K562 (cell line): Measurements from ENCODE around the gene PCNX2. TPM values are rescaled to one million over a fixed set of nuclear protein-coding genes. Genes with fewer than 3 reads are reported as not detected.

Experiments
- CCNT2 ChIP-seq: IDR thresholded peaks from 2 replicates; pipeline ENCODE4 v1.6.1; 2011; ENCODE audit warnings: borderline replicate concordance, low read depth, mild to moderate bottlenecking, moderate library complexity, mixed read lengths, low read length; ENCODE audit not compliant: insufficient read length; ENCODE audit errors: extremely low read depth
- HLTF ChIP-seq: fragments of 450-650 bp; IDR thresholded peaks from 2 replicates; pipeline ENCODE4 v1.6.1; 2016
- HMGN3 ChIP-seq: IDR thresholded peaks from 2 replicates; pipeline ENCODE4 v1.6.1; 2011; ENCODE audit warnings: borderline replicate concordance, low read depth, mild to moderate bottlenecking, mixed read lengths, low read length; ENCODE audit not compliant: insufficient read length; ENCODE audit errors: extremely low read depth
- ILK ChIP-seq: fragments of 450-650 bp; IDR thresholded peaks from 2 replicates; pipeline ENCODE4 v1.6.1; 2016; ENCODE audit warnings: missing genetic modification characterization, low read depth, mild to moderate bottlenecking, missing compliant biosample characterization, moderate library complexity, borderline replicate concordance
- L3MBTL2 ChIP-seq: fragments of 450-650 bp; IDR thresholded peaks from 2 replicates; pipeline ENCODE4 v1.6.1; 2016; ENCODE audit warnings: mild to moderate bottlenecking, moderate library complexity
- NFE2 ChIP-seq: IDR thresholded peaks from 2 replicates; pipeline ENCODE4 v1.6.1; 2014; ENCODE audit warnings: antibody characterized with exemption, low read depth
- PHB2 ChIP-seq: fragments of 450-650 bp; IDR thresholded peaks from 2 replicates; pipeline ENCODE4 v1.6.1; 2017; ENCODE audit warnings: low read depth
- ZNF76 ChIP-seq: fragments of 250-450 bp; sonication (Bioruptor Pico); IDR thresholded peaks from 2 replicates; pipeline ENCODE4 v1.4.0; 2020; ENCODE audit warnings: mild to moderate bottlenecking, moderate library complexity, borderline replicate concordance
- polyA plus RNA-seq, 8 experiments: library from polyadenylated mRNA; depleted of rRNA in 4 of 8; stranded (reverse) in 5 of 8; unstranded in 3 of 8; fragments of >200 nt; fragmentation: Nextera tagmentation in 2 of 8; fragmentation: Illumina TruSeq in 1 of 8; extraction: Ambion mirVana in 2 of 8; extraction: Trizol in 1 of 8; gene quantifications; 2 replicates each; pipeline versions ENCODE4 v1.2.1 to v1.2.3, GENCODE V29; 2011 to 2014; ENCODE audit warnings: inconsistent platforms in 1 of 8, missing spikeins in 1 of 8
- total RNA-seq, 7 experiments: library from RNA; depleted of rRNA in 6 of 7; stranded (reverse); fragments of >200 nt in 6 of 7; fragmentation: Illumina TruSeq in 2 of 7; extraction: Trizol in 2 of 7; gene quantifications; 2 replicates each; pipeline versions ENCODE4 v1.2.1 to v1.2.3, GENCODE V29; 2011 to 2021; ENCODE audit warnings: low replicate concordance in 1 of 7
- TF ChIP-seq, protein P1 (sequence below): fragments of 450-650 bp; conservative IDR thresholded peaks from 2 replicates; pipeline ENCODE4 v1.6.1; 2016; ENCODE audit warnings: missing genetic modification characterization, low read depth, mild to moderate bottlenecking, control low read depth, missing compliant biosample characterization

PCNX2 gene
- total and polyA plus RNA-seq, 9 of the 15 experiments (the other 6 are each of a cell fraction or from before 2014, with no cell fraction given): 0.07 to 0.33 TPM; not detected in 7

DNA sequence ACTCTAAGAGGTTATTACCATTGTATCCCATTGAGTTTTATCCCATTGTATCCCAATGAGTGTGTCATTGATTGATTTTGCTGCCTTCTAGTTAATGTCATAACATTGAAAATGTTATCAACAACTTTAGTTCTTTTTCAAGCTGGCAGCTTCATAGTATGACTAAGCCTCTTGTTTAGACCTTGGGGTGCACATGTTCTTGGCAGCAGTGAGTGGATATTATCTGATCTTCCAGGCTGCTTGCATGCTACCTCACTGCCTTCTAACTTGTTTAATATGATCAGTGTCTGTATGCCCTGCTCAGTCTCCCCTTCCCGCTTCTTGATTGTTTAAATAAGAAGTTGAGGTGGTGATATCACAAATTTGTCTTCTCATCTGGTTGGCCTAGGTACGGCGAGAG lies 320.6 kb downstream of the PCNX2 start (continued):
- TF ChIP-seq, protein P1, sequence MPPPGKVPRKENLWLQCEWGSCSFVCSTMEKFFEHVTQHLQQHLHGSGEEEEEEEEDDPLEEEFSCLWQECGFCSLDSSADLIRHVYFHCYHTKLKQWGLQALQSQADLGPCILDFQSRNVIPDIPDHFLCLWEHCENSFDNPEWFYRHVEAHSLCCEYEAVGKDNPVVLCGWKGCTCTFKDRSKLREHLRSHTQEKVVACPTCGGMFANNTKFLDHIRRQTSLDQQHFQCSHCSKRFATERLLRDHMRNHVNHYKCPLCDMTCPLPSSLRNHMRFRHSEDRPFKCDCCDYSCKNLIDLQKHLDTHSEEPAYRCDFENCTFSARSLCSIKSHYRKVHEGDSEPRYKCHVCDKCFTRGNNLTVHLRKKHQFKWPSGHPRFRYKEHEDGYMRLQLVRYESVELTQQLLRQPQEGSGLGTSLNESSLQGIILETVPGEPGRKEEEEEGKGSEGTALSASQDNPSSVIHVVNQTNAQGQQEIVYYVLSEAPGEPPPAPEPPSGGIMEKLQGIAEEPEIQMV: no peak
- no peak for TF ChIP-seq PHB2
- TF ChIP-seq CCNT2: no peak
- TF ChIP-seq ILK (tag): no peak
- TF ChIP-seq L3MBTL2: no peak
- TF ChIP-seq HLTF: no peak
- TF ChIP-seq NFE2: no peak
- no peak for TF ChIP-seq ZNF76 (CRISPR knock-in tag)
- no peak for TF ChIP-seq HMGN3
